Sigmoid colon (tissue), 3 donors: ENCODE data around the gene FANCB.

Experiments used
- CTCF ChIP-seq, 4 experiments: fragments of 450-650 bp in 3 of 4; fragments of 200-600 bp in 1 of 4; IDR thresholded peaks; one replicate each; pipeline ENCODE4 v1.5.1; 2016 to 2019; ENCODE audit warnings: antibody characterized with exemption in 4 of 4, mild to moderate bottlenecking in 3 of 4, moderate library complexity in 2 of 4
- POLR2A ChIP-seq, 2 donors: fragments of 450-650 bp; IDR thresholded peaks; one replicate each; pipeline ENCODE4 v1.6.1; 2016; ENCODE audit warnings: antibody characterized with exemption in 2 of 2, mild to moderate bottlenecking in 2 of 2, moderate library complexity in 2 of 2

GRCh38 chrX:14886252-14886651 lies 13.4 kb upstream of the FANCB start:
- TF ChIP-seq CTCF (IDR thresholded peaks at IDR 0.05), result no peak
- no peak for TF ChIP-seq POLR2A (IDR thresholded peaks at IDR 0.05)
